ENCODE data around the gene HOXA5.

Gene HOXA5

GRCh38 chr7:27176962-27177794 is 33.7 kb upstream of the HOXA5 start:
- no peak for DNase-seq (ENCODE audit: low read depth, low spot score)
- no peak overlapping the region for H3K4me3 ChIP-seq (ENCODE audit: low read depth, low read length)

GRCh38 chr7:27176524-27176845 is 33.0 kb upstream of the HOXA5 start:
- H3K4me3 ChIP-seq (ENCODE audit: low read depth, low read length): no peak overlapping the region
- in situ Hi-C loops (cut with HindIII; ENCODE audit: low sequenced_read_pairs): no loop called here
- TF ChIP-seq CTCF (IDR thresholded peaks at IDR 0.05; ENCODE audit: low read depth, low read length): no peak
- DNase-seq (ENCODE audit: low read depth, low spot score): no peak

More at GRCh38 chr7:27176962-27177794, 33.7 kb upstream of the HOXA5 start:
- no peak for TF ChIP-seq CTCF (IDR thresholded peaks at IDR 0.05; ENCODE audit: low read depth, low read length)
- in situ Hi-C loops (cut with HindIII; ENCODE audit: low sequenced_read_pairs): no loop called here

GRCh38 chr7:27175626-27176523 is 32.4 kb upstream of the HOXA5 start:
- H3K4me3 ChIP-seq (ENCODE audit: low read depth, low read length): no peak overlapping the region
- in situ Hi-C loops (cut with HindIII; ENCODE audit: low sequenced_read_pairs): no loop called here
- TF ChIP-seq CTCF (IDR thresholded peaks at IDR 0.05; ENCODE audit: low read depth, low read length): no peak
- DNase-seq (ENCODE audit: low read depth, low spot score): no peak

- no peak for DNase-seq (ENCODE audit: low read depth, low spot score)
- TF ChIP-seq CTCF (IDR thresholded peaks at IDR 0.05; ENCODE audit: low read depth, low read length): no peak
- in situ Hi-C loops (cut with HindIII; ENCODE audit: low sequenced_read_pairs): loop anchor here (25.0 kb wide), 1 partner anchor 788 kb away; no protein-coding TSS in a partner anchor
- no peak overlapping the region for H3K4me3 ChIP-seq (ENCODE audit: low read depth, low read length)
Measured at GRCh38 chr7:27174874-27175625, 31.6 kb upstream of the HOXA5 start.

GRCh38 chr7:27173956-27174873 is 30.7 kb upstream of the HOXA5 start, which contains the start of gene HOXA10:
TSS of gene HOXA10 (minus strand) at chr7:27174320. CDS start at chr7:27174306, 14 bp downstream.
- TF ChIP-seq CTCF (IDR thresholded peaks at IDR 0.05; ENCODE audit: low read depth, low read length): no peak
- in situ Hi-C loops (cut with HindIII; ENCODE audit: low sequenced_read_pairs): loop anchor here (25.0 kb wide), 1 partner anchor 787 kb away; no protein-coding TSS in a partner anchor
- DNase-seq (ENCODE audit: low read depth, low spot score): no peak
- peak within 1 kb of the TSS; percentile 23 for H3K4me3 ChIP-seq (ENCODE audit: low read depth, low read length)

Measured in astrocyte of the spinal cord (primary cell).